GM12878 (cell line): Measurements from ENCODE around the gene TRIM39.

Experiments
- CTCF ChIP-seq, 3 experiments: IDR thresholded peaks in 2 of 3; conservative IDR thresholded peaks in 1 of 3; 2 replicates each; pipeline ENCODE4 v1.5.1; 2011; ENCODE audit warnings: low read depth in 3 of 3, low read length in 3 of 3, mild to moderate bottlenecking in 3 of 3, control low read depth in 2 of 3, moderate library complexity in 2 of 3, inconsistent platforms in 1 of 3, mixed read lengths in 1 of 3; ENCODE audit not compliant: control insufficient read depth in 2 of 3, insufficient read depth in 1 of 3; ENCODE audit errors: extremely low read depth in 1 of 3
- EZH2 ChIP-seq: IDR thresholded peaks from 2 replicates; pipeline ENCODE4 v1.6.1; 2012; ENCODE audit warnings: low read depth, mild to moderate bottlenecking, control low read depth, inconsistent platforms, low read length, borderline replicate concordance; ENCODE audit not compliant: control insufficient read depth
- NRF1 ChIP-seq: conservative IDR thresholded peaks from 2 replicates; pipeline ENCODE4 v1.6.1; 2011; ENCODE audit warnings: mild to moderate bottlenecking, low read depth, low read length, improper control_type of control experiment
- POLR2A ChIP-seq: IDR thresholded peaks from 2 replicates; pipeline ENCODE4 v1.6.1; 2011; ENCODE audit warnings: low read depth, mild to moderate bottlenecking, low read length
- RAD21 ChIP-seq: IDR thresholded peaks from 2 replicates; pipeline ENCODE4 v1.6.1; 2011; ENCODE audit warnings: mild to moderate bottlenecking, low read depth, low read length, moderate library complexity; ENCODE audit not compliant: insufficient read depth
- RFX5 ChIP-seq: IDR thresholded peaks from 2 replicates; pipeline ENCODE4 v1.6.1; 2011; ENCODE audit warnings: low read depth, low read length, improper control_type of control experiment
- SIN3A ChIP-seq: IDR thresholded peaks from 2 replicates; pipeline ENCODE4 v1.6.1; 2012; ENCODE audit warnings: low read depth, low read length, improper control_type of control experiment
- SMAD5 ChIP-seq: IDR thresholded peaks from 2 replicates; pipeline ENCODE4 v1.6.1; 2016; ENCODE audit warnings: antibody characterized with exemption, low read depth
- SMC3 ChIP-seq: IDR thresholded peaks from 2 replicates; pipeline ENCODE4 v1.6.1; 2011; ENCODE audit warnings: low read length, improper control_type of control experiment, borderline replicate concordance
- SRF ChIP-seq, 2 experiments: IDR thresholded peaks; 2 replicates each; pipeline ENCODE4 v1.6.1; 2011; ENCODE audit warnings: low read depth in 2 of 2, low read length in 2 of 2, mild to moderate bottlenecking in 1 of 2, moderate library complexity in 1 of 2

- TF ChIP-seq CTCF (IDR thresholded peaks at IDR 0.05 in 2 of 3, conservative IDR thresholded peaks at IDR 0.05 in 1 of 3; ENCODE audit: control insufficient read depth in 2 of 3, extremely low read depth in 1 of 3, insufficient read depth in 1 of 3, low read depth in 3 of 3, low read length in 3 of 3): no peak
- TF ChIP-seq SRF (IDR thresholded peaks at IDR 0.05; ENCODE audit: low read depth in 2 of 2, low read length in 2 of 2): no peak
- no peak for TF ChIP-seq SMAD5
- no peak for TF ChIP-seq POLR2A
- TF ChIP-seq RFX5: no peak
- TF ChIP-seq NRF1: no peak
- TF ChIP-seq SIN3A: no peak
- no peak for TF ChIP-seq SMC3
- TF ChIP-seq EZH2: no peak
- no peak for TF ChIP-seq RAD21
Measured at GRCh38 chr6:30355281-30355680, 28.6 kb downstream of the TRIM39 start.
